ENCODE measurements around the gene MYL7.

Gene MYL7

DNA sequence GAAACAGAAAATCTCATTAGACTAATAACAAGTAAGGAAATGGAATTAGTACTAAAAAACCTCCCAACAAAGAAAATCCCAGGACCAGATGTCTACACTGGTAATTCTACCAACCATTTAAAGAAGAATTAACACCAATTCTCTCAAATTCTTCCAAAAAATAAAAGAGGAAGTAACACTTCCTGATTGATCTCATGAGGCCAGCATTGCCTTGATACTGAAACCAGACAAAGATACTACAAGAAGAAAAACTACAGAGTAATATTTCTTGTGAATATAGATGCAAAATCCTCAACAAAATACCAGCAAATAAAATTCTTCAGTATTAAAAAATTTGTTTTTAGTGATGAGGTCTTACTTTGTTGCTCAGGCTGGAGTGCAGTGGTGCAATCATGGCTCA, 26.8 kb upstream of the MYL7 start:
- DNase-seq: no peak

DNA sequence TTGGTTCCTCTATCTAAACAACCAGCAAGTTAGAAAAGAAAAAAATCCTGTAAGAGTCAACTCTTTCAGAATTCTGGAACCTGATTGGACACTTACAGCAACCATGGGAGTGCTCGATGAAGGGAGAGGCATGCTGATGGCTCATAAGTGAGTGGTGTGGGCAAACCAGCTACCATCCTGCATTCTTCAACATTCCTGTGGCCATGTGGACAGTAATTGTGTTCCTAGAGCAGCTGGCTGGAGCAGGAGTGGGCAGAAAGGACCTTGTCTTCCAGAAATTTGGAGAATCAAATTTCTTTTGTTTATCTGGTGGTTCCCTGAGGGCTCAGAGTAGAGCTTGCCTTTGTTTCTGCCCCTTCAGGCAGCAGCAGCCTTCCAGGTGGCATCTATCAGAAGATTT, 22.5 kb upstream of the MYL7 start:
- DNase-seq: no peak

DNA sequence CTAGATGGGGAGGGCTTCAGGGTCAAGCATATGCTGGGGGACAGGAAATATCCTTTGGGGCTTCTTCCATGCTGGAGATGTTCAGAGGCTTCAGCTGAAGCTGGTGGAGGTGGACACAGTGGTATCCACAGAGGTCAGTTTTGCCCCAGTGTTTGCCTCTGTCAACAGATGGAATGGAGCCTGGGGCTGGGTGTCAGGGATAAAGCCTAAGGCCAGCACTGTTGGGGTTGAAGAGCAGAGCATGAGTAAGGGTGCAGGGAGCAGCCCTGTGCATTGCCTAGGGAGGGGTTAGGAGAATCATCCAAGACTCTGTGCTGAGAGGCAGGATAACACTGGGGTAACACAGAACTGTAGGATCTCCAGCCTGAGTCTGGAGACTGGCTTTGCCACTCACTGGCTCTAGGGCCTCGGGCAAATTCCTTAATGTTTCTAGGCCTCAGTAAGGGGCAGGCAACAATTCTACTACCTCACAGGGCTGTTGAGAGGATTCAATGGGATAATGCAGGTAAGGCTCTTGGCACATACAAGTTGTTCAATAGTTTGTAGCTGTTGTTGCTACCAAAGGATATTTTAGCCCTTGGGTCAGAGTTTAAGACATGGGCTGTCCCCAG, 21.8 kb upstream of the MYL7 start:
- DNase-seq: no peak

DNA sequence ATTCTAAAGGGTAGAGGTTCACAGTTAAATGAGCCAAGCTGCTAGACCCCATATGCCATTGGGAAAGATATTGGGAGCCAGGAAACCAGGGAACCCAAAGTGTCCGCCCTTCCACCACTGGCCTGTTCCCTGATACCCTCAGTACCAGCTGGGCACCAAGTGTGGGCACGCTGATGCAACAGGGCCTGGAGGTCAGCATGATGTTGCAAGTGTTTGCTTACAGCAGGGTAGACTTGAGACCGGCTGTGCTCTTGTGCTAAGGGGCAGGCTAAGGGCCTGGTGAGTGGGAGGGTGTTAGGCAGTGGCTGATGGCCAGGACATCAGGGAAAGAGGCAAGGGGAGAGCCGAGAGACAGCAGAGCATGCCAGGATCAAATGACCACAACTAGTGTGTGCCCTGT, 21.0 kb upstream of the MYL7 start:
- DNase-seq: no peak

DNA sequence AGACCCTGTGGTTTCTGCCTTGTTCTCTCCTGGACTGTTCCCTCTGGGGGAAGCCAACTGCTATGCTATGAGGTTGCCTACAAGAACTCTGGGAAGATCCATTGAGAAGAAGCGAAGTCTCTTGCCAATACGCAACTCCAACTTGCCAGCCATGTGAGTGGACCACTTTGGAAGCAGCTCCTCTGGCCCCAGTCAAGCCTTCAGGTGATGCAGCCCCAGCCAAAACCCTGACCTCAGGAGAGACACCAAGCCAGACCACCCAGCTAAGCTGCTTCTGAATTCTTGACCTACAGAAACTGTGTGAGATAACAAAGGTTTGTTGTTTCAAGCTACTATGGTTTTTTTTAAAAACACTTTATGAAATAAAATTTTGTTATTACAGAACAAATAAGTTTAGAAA, 20.2 kb upstream of the MYL7 start:
- no peak for DNase-seq

DNA sequence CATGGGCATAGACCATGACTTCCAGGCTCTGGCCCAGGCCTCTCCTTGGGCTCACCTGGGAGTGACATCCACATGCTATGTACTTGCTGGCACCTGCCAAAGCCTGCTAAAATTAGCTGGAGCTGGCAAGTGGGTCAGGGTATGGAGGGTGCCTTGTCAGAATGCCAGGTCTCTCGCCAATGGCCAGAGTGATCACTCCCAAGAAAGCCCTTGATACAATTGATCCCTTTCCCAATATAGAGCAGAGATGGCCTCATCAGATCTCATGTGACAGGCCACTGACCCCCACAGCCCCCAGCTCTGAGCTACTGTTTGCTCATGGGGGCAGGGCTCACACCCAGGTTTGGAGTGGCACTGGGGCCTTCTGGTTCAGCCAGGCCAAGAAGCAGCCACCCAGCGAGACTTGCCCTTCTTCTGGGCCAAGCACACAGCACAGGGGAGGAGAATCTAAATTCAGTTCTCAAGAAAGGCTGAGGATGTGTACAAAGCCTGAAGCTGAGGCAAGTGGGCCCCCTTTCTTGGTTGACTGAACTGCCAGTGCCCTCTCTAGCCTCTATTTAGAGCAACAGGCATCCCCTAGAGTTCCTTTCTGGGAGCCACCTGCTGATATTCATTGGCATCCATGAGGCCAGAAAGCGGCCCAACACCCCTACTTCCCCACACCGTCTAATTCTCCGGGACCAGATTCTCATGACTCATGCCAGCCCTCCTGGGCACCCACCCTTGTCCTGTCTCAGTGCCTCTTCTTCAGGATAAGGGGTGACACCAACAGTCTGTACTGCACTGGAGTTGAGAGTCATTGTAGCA, 18.9 kb upstream of the MYL7 start:
- DNase-seq: no peak

DNA sequence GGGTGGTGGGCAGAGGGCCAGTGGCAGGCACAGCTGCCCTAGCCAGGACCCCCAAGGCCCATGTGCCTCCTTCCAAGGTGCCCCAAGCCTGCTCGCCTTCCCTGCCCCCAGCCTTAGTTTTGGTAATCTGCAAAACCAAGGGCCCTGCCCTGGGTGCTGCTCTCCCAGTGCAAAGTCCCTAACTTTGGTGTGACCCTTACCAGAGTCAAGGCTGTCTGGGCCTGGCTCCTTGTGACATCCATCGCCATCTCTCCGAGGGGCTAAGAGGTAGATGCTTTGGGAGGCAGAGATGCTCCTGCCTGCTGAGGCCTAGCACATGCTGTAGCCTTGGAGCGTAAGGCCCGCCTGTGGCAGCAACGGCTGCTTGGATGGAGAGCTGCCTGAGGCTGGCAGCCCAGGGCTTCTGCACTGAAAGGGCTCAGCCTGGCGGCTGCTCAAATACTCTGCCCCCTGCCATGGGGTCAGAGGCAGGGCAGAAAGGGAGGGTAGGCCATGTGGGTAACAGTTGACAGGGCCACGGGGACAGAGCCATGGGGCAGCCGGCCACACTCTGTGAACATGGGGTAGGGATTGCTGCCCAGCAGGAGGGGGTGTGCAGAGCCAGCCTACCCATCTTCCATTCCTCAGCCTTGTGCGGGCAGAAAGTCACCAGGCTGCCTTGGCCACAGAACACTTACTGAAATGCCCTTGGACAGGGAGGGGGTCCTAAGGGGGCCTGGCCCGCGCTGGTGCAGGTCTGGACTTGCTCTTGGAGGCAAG, 17.9 kb upstream of the MYL7 start:
- DNase-seq: no peak

DNA sequence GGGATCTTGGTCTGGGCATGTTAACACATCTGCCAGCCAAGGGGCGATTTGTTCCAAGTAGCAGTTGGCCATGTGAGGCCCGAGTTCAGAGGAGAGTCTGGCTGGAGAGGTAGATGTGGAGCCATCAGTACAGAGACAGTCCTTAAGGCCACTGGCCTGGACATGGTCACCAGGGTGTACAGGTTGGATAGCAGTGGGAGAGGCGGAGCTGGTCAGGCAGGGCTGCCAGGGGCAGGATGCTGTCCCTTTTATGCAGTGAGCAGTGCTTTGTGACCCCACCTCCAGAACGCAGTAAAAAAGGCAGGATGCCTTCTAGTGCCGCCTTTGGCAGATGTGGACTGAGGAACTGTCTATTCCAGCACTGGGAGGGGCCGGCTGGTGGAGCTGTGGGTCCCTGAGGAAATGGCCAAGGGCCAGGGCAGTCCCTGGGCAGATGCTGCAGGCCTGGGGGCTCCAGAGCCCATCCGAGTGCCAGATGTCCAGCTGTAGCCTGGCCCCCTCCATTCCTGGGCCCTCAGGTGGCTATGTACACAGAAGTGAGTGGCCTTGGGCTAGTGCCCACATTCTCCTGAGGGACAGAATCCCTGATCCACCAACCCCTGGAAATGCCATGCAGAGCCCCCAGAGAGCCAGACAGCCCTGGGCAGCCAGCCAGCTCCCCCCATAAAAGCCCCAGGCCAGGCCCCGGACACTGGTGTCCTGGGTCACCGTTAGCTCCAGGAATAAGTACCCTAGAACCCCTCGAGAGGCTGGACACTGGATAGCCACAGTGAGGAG, 17.2 kb upstream of the MYL7 start:
- no peak for DNase-seq

DNA sequence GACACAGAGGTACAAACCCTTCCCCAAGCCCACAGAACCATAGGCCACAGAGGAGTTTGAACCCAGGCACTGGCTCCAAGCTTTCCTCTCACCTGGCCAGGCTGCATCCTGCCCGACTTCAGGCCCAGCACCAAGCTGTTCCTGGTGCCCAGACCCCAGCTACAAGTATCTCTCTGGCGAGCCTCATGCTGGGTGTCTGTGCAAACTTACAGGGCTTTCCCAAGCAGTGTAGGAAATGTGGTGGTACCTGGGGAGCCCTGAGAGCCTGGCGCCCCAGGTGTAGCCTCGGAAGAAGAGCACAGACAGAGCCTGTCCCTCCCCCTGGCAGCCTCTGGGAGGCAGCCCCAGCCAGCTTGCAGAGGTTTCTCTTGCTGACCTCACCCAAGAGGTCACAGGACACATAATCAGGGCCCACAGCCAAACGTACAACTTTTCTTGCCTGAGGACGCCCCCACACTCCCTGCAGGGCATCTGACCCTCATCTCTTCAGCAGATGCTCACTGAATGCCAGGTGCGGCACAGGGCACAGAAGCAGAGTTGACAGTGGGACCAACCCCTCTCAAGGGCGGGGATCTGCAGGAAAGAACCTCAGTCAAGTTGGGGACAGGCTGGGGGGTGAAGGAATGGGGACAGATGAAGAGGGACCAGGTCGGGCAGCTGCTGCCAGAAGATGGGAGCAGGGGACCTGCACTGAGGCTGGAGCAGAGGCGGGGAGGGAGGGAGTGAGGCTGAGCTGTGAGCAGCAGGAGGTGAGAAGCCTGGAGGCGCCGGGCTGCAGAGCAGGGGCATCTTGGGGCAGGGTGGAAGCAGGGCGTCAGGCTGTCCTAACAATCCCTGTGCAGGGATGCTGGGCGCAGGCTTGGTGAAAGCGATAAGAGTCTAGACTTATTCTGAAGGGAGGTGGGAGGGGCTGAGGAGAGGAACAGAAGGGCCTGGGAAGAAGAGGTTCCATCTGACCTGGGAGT, 16.3 kb upstream of the MYL7 start:
- DNase-seq: no peak

DNA sequence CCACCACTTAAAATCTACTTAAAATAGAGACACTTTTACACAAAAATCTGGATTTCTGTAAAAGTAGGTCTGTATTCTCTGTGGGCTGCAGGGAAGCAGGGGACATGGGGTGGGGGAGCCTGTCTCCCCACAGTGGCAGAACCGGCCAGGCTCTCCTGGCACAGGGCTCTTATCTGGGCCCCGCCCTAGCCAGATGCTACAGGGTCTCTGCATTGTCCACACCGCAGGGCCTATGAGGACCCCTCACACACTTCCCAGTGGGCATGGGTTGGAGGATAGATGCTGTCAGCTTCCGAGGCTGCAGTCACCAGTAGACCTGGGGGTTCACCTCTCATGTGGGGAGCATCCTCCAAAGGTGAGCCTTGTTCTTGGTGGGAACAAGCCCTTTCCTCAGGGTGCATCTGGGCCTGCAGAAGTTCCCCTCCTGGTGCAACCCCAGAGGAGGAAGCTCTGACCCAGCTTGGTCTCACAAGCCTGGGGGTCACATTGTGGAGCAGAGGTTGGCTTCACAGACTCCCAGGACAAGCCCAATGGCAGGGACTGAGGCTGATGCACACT, 15.4 kb upstream of the MYL7 start:
- no peak for DNase-seq

DNA sequence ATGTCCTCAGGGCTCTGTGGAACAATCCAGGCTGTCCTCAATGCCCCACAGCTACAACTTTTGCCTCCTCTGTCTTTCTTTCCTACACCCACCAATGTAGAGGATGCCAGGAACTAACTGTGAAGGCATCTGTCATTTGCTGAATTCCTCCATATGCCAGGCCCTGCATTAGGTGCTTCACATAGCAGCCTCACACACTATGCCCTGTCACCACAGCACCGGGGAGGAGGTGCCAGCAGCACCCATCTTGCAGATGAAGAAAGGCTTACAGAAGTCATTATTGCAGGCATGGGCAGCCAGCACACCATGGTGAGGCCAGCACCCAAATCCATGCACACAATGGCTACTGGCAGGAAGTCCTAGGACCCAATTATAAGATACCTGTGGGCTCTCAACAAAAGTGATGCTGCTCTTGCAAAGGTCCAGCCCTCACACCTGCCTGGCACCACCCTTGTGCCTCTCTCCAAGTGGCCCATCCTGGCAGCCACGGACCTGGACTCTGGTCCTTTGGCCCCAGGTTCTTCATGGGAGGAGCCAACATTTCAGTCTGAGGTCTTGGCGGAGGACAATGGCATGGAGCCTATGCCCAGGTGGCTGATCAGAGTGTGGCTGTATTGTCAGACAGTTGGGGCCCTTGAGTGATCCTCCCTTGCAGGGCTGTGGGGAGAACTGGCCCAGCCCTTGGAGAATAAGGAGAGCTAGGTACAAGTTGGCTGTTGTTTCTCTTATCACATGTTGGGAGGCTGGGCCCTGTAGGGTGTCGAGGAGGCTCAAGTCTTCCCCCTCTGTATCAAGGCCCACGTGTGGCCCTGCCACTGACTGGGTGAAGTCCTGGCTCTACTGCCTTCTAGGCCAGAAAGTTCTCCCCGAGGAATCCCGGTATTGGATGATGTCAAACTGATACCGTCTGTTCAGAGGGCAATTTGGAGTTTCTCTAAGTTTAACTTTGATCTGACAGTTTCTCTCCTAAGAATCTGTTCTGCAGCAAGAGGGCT, 14.4 kb upstream of the MYL7 start:
- DNase-seq: no peak

DNA sequence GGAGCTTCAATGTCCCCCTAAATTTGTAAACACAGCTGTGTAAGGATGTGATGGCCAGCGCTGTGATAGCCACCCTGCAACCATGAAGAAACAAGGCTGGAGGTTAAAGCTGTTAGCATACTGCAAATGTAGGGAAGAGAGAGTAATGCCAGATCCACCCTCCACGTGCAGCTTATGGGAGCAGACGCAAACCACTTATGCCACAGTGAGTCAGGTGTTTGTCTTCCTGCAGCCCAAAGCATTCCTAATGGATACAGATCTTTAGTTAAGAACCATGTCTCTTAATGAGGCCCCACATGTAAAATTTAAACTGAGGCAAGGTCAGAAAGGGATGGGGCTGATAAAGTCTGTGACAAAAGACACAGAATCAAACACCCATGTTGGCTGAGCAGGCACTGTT, 13.6 kb upstream of the MYL7 start:
- no peak for DNase-seq

DNA sequence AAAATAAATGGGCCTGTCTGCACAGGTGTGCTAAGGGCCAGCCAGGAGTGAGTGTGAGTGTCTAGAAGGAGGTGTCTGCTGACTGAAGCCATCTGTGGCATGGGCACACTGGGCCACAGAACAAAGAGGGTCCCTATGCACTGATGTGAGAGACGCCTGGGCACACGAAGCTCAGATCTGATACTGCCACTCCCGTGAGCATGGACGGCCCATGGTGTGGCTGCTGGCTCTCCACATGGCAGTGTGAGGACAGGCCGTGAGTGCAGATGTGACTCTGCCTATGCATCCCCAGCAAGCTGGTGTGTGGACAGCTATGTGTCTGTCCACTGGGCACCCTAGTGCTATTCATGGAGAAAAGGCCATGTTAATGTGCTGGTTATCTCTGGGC, 12.8 kb upstream of the MYL7 start:
- no peak for DNase-seq

DNA sequence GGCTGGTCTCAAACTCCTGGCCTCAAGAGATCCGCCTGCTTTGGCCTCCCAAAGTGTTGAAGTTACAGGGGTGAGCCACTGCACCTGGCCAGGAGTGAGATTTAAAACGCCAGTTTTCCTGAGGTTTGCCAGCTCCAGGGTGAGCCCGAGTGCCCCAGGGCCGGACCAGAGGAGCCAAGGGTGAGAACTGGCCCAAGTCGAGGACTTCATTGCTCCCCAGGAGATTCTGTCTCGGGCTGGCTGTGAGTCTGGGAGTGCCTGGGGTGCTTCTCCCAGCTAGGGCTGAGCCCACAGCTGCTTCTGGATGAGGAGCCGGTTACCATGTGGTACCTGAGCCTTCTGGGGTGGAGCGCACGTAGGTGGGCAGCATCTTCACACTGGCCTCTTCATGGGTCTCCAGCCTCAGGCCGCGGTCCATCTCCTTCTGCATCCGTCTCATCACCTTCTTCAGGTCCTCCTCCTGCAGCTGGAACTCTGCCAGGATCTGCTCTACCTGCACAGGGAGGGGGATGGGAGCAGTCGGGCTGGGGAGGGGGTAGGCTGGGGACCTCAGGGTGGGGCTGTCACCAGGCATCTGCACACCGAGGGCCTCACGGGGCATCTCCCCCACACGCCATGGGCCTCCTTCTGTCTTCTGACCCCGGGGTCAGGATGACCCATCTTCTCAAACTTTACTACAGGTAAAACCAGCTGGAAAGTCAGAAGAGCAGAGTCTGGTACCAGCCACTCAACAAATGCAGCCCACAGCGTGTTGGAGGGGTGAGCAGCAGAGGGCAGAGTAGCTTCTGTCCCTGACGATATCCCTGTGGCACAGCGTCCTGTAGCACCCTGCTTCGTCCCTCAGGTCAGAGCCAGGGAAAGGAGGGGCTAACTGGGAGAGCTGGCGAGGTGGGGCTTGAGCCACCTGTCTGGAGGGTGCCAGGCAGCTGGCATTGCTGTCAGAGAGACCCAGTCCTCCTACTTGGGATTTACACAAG, 12.1 kb upstream of the MYL7 start:
- DNase-seq: no peak

DNA sequence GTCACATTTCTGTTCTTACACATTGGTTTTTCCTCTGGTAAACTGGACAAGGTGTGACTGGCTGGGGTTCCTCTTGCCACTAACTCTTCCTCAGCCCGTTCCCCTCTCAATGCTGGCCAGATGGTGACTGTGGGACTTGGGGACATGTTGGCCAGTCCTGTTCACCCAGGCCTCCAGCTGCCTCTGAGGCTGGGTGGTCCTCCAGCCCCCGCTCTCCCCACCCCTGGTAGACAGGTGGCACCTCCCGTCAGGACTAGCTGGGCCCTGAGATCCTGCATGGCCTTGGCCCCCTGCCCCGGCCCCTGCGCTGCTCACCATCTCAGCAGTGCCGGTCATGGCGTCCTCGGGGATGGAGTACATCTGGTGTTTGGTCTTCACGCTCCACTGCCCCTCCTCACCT, 10.8 kb upstream of the MYL7 start:
- no peak for DNase-seq

DNA sequence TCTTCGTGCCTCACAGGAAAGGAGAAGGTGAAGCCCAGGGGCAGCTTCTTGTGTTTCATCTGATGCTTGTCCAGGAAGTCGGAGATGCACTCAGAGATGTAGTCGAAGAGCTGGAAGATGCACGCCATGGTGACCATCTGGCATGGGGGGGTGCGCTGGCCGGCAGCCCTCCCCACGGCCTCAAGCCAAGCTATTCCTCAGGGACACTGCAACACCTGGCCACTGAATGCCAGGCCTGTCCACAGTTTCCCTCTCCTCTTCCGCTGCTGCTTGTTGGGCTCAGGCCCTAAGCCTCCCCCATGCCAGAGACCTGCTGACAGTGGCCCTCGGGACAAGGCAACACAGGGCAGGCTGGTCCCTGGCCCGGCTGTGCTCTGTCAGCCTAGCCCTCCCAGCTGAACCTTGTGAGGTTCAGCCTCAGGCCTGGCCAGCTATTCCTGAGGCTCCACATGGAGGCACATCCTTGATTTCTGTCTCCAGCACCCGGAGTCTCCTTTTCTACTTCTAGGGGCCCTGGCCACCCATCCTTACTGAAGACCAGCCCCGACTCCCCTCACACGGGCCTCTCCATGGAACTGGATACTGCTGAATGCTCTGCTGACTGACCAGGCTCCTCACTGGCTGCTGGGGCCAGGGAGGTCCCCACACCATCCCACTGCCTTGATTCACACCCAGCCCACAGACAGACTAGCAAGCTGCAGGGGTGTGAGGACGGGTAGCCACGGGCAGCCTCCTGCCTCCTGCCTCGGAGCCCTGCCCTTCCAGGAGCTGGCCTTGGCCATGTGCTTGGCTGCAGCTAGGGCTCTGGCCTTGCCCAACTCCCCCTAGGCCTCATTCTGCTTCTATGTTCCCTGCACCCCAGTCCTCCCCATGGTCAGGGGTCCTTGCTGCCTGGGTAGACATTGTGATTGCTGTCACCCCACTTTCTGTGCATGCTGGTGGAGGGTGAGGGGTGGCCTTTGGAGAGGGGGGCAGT, 10.1 kb upstream of the MYL7 start:
- DNase-seq: no peak

DNA sequence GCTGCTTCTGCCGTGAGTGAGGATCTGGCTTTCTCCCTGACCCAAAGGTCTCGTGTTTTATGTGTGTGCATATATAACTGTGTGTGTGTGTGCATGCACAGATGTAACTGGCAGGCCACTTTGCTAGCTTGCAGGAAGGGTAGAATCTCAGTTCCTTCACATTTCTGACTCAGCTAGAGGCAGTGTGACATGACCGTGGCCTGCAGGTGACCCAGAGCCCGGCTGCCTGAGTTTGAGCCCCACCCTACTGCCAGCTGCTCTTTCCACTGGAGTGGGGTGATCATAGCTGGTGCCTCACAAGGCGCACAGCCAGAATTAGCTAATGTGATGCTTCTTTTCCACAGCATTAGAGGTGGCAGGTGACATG, 9.3 kb upstream of the MYL7 start:
- no peak for DNase-seq
